HT-29 (cell line): ENCODE measurements around the gene NUP107. TPM values are rescaled to one million over a fixed set of nuclear protein-coding genes. Genes with fewer than 3 reads are reported as not detected.
A peak's percentile ranks its signal among the peaks of the same experiment; 100 is the strongest.

Experiments used
- DNase-seq: peaks from one replicate; pipeline ENCODE4 v3.0.0-alpha.2; 2015; ENCODE audit warnings: low spot score
- total RNA-seq: library from RNA; depleted of rRNA; stranded (reverse); fragments of >200 nt; shearing (Covaris generic); gene quantifications from 2 replicates; pipeline ENCODE4 v1.2.3, GENCODE V29; 2014

Gene NUP107
- total RNA-seq, 1 experiment from 2014 or later = 48.3 TPM

GRCh38 chr12:68739891-68740290 lies 53.1 kb downstream of the NUP107 start:
- no peak for DNase-seq

GRCh38 chr12:68743356-68743755 lies 56.6 kb downstream of the NUP107 start:
- DNase-seq = no peak

GRCh38 chr12:68745376-68745903 lies 58.7 kb downstream of the NUP107 start:
- DNase-seq = no peak

- peak; percentile 95 for DNase-seq
Measured at GRCh38 chr12:68745904-68746571, 59.3 kb downstream of the NUP107 start, which contains the start of gene SLC35E3. Gene SLC35E3 (plus strand): TSS chr12:68746176. CDS start chr12:68746378, 202 bp downstream.

GRCh38 chr12:68746572-68747180 lies 59.9 kb downstream of the NUP107 start:
- DNase-seq = peak; percentile 56

GRCh38 chr12:68749443-68749842 lies 62.7 kb downstream of the NUP107 start:
- no peak for DNase-seq

- DNase-seq = no peak
Measured at GRCh38 chr12:68749861-68750260, 63.1 kb downstream of the NUP107 start.

- DNase-seq = no peak
Measured at GRCh38 chr12:68750506-68750905, 63.7 kb downstream of the NUP107 start.

GRCh38 chr12:68755536-68756243 lies 68.9 kb downstream of the NUP107 start:
- DNase-seq = no peak

- DNase-seq = no peak
Measured at GRCh38 chr12:68759852-68760251, 73.1 kb downstream of the NUP107 start.

- DNase-seq = no peak
Measured at GRCh38 chr12:68760806-68761441, 74.1 kb downstream of the NUP107 start.

GRCh38 chr12:68761442-68761812 lies 74.6 kb downstream of the NUP107 start:
- DNase-seq = no peak

- DNase-seq = no peak
Measured at GRCh38 chr12:68761901-68762630, 75.3 kb downstream of the NUP107 start.

- no peak for DNase-seq
Measured at GRCh38 chr12:68762691-68763090, 75.9 kb downstream of the NUP107 start.

GRCh38 chr12:68765696-68766095 lies 78.9 kb downstream of the NUP107 start:
- DNase-seq = no peak

- DNase-seq = no peak
Measured at GRCh38 chr12:68766646-68767045, 79.9 kb downstream of the NUP107 start.

- no peak for DNase-seq
Measured at GRCh38 chr12:68767191-68767590, 80.4 kb downstream of the NUP107 start.

GRCh38 chr12:68768431-68768939 lies 81.7 kb downstream of the NUP107 start:
- DNase-seq = no peak

GRCh38 chr12:68769941-68770340 lies 83.2 kb downstream of the NUP107 start:
- no peak for DNase-seq

- DNase-seq = no peak
Measured at GRCh38 chr12:68771223-68771925, 84.6 kb downstream of the NUP107 start.
